DND-41 (cell line): Measurements from ENCODE around the gene KRT82.

Experiments used
- ATAC-seq: fragments of 200-7000 bp; cut with Tn5 transposase; 3 replicates; pipeline ENCODE4 v1.9.1; 2021; ENCODE audit warnings: low read depth; ENCODE audit not compliant: insufficient read depth
- DNase-seq: peaks from one replicate; pipeline ENCODE4 v3.0.0-alpha.2; 2020
- H2AFZ ChIP-seq: 2 replicates; pipeline ENCODE4 v1.6.0; 2012; ENCODE audit warnings: low read depth, low read length
- H3K27ac ChIP-seq: 2 replicates; pipeline ENCODE4 v1.5.1; 2012; ENCODE audit warnings: low read length, inconsistent platforms
- H3K27me3 ChIP-seq: fragments of 200-600 bp; sonication (generic); 2 replicates; pipeline ENCODE4 v1.6.0; 2012; ENCODE audit warnings: low read length, mild to moderate bottlenecking, inconsistent platforms; ENCODE audit not compliant: insufficient read depth, poor library complexity
- H3K36me3 ChIP-seq: 2 replicates; pipeline ENCODE4 v1.5.1; 2012; ENCODE audit warnings: low read length, inconsistent platforms; ENCODE audit not compliant: insufficient read depth
- H3K4me1 ChIP-seq: 2 replicates; pipeline ENCODE4 v1.5.1; 2012; ENCODE audit warnings: mild to moderate bottlenecking, low read length; ENCODE audit not compliant: insufficient read depth
- H3K4me2 ChIP-seq: 2 replicates; pipeline ENCODE4 v1.6.0; 2012; ENCODE audit warnings: mild to moderate bottlenecking, moderate library complexity, low read length, inconsistent platforms; ENCODE audit not compliant: insufficient read depth
- H3K4me3 ChIP-seq, 2 experiments: fragments of 200-600 bp in 1 of 2; shearing (Covaris generic) in 1 of 2; 2 replicates each; pipeline ENCODE4 v1.5.1; 2012 to 2016; ENCODE audit warnings: inconsistent platforms in 2 of 2, low read length in 2 of 2, mild to moderate bottlenecking in 2 of 2, low read depth in 1 of 2, moderate library complexity in 1 of 2
- H3K79me2 ChIP-seq: 2 replicates; pipeline ENCODE4 v1.6.0; 2012; ENCODE audit warnings: low read length, inconsistent platforms; ENCODE audit not compliant: insufficient read depth
- H3K9ac ChIP-seq: 2 replicates; pipeline ENCODE4 v1.6.0; 2012; ENCODE audit warnings: low read depth, mild to moderate bottlenecking, inconsistent platforms, low read length, moderate library complexity
- H3K9me3 ChIP-seq: 2 replicates; pipeline ENCODE4 v1.5.1; 2012; ENCODE audit warnings: low read length, moderate library complexity, mild to moderate bottlenecking, inconsistent platforms; ENCODE audit not compliant: insufficient read depth, severe bottlenecking
- H4K20me1 ChIP-seq: 2 replicates; pipeline ENCODE4 v1.6.0; 2012; ENCODE audit warnings: low read length; ENCODE audit not compliant: insufficient read depth
- CTCF ChIP-seq: IDR thresholded peaks from 2 replicates; pipeline ENCODE4 v1.5.1; 2012; ENCODE audit warnings: borderline replicate concordance, low read length, moderate library complexity, mild to moderate bottlenecking; ENCODE audit not compliant: poor library complexity, severe bottlenecking; ENCODE audit errors: extremely low read depth
- EZH2 ChIP-seq: IDR thresholded peaks from 3 replicates; pipeline ENCODE4 v1.6.1; 2012; ENCODE audit warnings: borderline replicate concordance, low read depth, mild to moderate bottlenecking, moderate library complexity, low read length, inconsistent platforms; ENCODE audit not compliant: severe bottlenecking

KRT82 gene

DNA sequence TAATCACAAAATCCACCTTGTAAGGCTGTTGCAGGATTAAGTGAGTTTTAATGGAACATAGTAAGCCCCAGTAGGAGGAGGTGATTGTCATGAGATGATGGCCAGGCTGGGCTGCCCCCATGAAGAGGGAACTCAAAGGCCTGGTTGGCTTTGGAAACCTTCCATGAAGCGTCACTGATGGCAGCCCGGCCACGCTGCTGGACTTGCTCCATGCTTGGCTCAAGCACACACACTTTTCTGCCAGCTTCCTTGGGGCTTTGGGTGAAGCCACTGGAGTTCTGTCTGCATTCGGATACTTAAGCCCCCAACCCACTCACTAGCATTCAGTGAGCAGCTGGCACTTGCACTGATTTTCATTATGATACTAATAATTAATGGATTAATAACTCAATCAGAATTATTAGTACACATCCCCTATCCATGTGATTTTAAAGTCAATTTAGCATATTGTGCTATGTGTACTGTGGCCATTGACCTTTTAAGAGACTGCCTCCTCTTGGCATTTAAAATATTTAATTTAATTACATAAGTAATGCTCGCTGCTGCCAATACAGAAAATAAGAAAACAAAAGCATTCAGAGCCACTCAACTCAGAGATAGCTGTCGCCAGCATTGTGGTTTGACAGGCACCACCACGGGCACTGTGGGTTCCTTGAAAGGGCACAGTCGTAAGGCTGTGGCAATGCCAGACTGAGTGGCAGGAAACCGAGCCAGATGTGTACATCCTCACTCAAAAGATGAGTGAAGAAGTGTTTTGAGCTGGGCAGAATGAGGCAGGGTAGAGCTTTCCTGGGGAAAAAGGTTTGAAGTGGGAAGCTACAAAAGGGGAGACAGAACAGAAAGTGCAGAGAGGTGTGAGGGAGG lies 54.7 kb downstream of the KRT82 start:
- Histone ChIP-seq H3K4me2 (no peak overlapping the region), H3K36me3 (no peaks in the 10 kb centered on the region), H3K9ac (no peak overlapping the region), H3K27me3 (peaks cover 17% of the 10 kb centered on the region), H3K79me2 (no peaks in the 10 kb centered on the region), H3K4me3 (no peak overlapping the region), H4K20me1 (peaks cover 3% of the 10 kb centered on the region; the same call in 1 of the 2 replicates), H3K9me3 (no peaks in the 10 kb centered on the region), H3K27ac (no peak overlapping the region), H3K4me1 (peaks cover 7% of the 10 kb centered on the region; the same call in 1 of the 2 replicates), H2AFZ (no peak overlapping the region)
- no peak for TF ChIP-seq CTCF
- TF ChIP-seq EZH2 = no peak
- peak; percentile 99 for ATAC-seq
- peak; percentile 60 for DNase-seq

DNA sequence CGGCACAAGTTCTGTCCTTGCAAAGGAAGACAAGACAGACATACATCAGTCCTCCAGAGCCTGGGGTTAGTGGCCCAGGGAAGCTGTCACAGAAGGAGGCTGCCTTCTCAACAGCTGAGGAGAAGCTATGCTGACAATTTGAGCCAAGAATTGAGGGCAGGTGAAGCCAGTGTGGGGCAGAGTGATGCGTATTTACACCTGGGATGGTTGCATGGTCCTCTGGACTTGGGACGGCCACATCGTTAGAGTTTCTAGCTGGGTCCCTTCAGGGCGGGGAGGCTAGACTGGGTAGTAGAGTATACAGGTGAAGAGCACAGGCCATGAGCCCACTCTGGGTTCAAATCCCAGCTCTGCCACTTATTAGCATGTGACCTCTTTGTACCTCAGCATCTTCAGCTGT lies 55.3 kb downstream of the KRT82 start:
- Histone ChIP-seq H3K9me3 (no peaks in the 10 kb centered on the region), H3K27ac (no peak overlapping the region), H4K20me1 (peaks cover 3% of the 10 kb centered on the region; the same call in 1 of the 2 replicates), H3K36me3 (no peaks in the 10 kb centered on the region), H3K4me1 (peaks cover 7% of the 10 kb centered on the region; the same call in 1 of the 2 replicates), H3K9ac (no peak overlapping the region), H3K4me2 (no peak overlapping the region), H3K79me2 (no peaks in the 10 kb centered on the region), H2AFZ (no peak overlapping the region), H3K27me3 (peaks cover 17% of the 10 kb centered on the region), H3K4me3 (no peak overlapping the region)
- TF ChIP-seq EZH2 = no peak
- TF ChIP-seq CTCF = no peak
- ATAC-seq (no peak), DNase-seq (no peak)

GRCh38 chr12:52350021-52350620 lies 56.0 kb downstream of the KRT82 start:
- H3K36me3 ChIP-seq = no peaks in the 10 kb centered on the region
- H3K27me3 ChIP-seq = peaks cover 17% of the 10 kb centered on the region
- no peaks in the 10 kb centered on the region for H3K9me3 ChIP-seq
- peaks cover 7% of the 10 kb centered on the region; the same call in 1 of the 2 replicates for H3K4me1 ChIP-seq
- no peak overlapping the region for H3K4me3 ChIP-seq
- no peaks in the 10 kb centered on the region for H3K79me2 ChIP-seq
- no peak for TF ChIP-seq EZH2
- no peak overlapping the region for H3K4me2 ChIP-seq
- no peak for DNase-seq
- H3K27ac ChIP-seq = no peak overlapping the region
- no peak overlapping the region for H2AFZ ChIP-seq
- H4K20me1 ChIP-seq = peaks cover 3% of the 10 kb centered on the region; the same call in 1 of the 2 replicates
- no peak overlapping the region for H3K9ac ChIP-seq
- ATAC-seq = no peak

GRCh38 chr12:52349196-52349595 lies 56.9 kb downstream of the KRT82 start:
- DNase-seq = no peak
- no peak overlapping the region for H3K4me2 ChIP-seq
- no peak overlapping the region for H3K9ac ChIP-seq
- H2AFZ ChIP-seq = no peak overlapping the region
- H4K20me1 ChIP-seq = peaks cover 3% of the 10 kb centered on the region; the same call in 1 of the 2 replicates
- no peak overlapping the region for H3K27ac ChIP-seq
- H3K79me2 ChIP-seq = no peaks in the 10 kb centered on the region
- H3K27me3 ChIP-seq = peaks cover 17% of the 10 kb centered on the region
- ATAC-seq = no peak
- H3K4me1 ChIP-seq = peaks cover 7% of the 10 kb centered on the region; the same call in 1 of the 2 replicates
- TF ChIP-seq EZH2 (no peak), CTCF (no peak)
- no peak overlapping the region for H3K4me3 ChIP-seq
- H3K9me3 ChIP-seq = no peaks in the 10 kb centered on the region
- no peaks in the 10 kb centered on the region for H3K36me3 ChIP-seq
